ENCODE results near the gene ENAH.

- TF ChIP-seq CTCF (IDR thresholded peaks at IDR 0.05) = no peak
- TF ChIP-seq EZH2 (IDR thresholded peaks at IDR 0.05; ENCODE audit: borderline replicate concordance, insufficient read depth, low read depth, low read length, poor library complexity, severe bottlenecking) = no peak
Observed at GRCh38 chr1:225549821-225550220, 103.1 kb downstream of the ENAH start.

All from B cell (primary cell).